Keratinocyte (primary cell): ENCODE measurements around the gene PLB1.

Experiments used
- EZH2 ChIP-seq: IDR thresholded peaks from one replicate; pipeline ENCODE4 v1.6.1; 2012; ENCODE audit warnings: inconsistent platforms, mild to moderate bottlenecking, low read length, moderate library complexity
- TF ChIP-seq, protein P1 (sequence below), 3 experiments: IDR thresholded peaks in 1 of 3; conservative IDR thresholded peaks in 1 of 3; optimal IDR thresholded peaks in 1 of 3; 2 replicates in 2 of 3; 3 replicates in 1 of 3; pipeline versions ENCODE3 to v1.5.1; 2011; ENCODE audit warnings: low read length in 3 of 3, mild to moderate bottlenecking in 3 of 3, moderate library complexity in 2 of 3, control low read depth in 1 of 3, inconsistent platforms in 1 of 3; ENCODE audit not compliant: insufficient read depth in 2 of 3; ENCODE audit errors: extremely low read depth in 1 of 3

DNA sequence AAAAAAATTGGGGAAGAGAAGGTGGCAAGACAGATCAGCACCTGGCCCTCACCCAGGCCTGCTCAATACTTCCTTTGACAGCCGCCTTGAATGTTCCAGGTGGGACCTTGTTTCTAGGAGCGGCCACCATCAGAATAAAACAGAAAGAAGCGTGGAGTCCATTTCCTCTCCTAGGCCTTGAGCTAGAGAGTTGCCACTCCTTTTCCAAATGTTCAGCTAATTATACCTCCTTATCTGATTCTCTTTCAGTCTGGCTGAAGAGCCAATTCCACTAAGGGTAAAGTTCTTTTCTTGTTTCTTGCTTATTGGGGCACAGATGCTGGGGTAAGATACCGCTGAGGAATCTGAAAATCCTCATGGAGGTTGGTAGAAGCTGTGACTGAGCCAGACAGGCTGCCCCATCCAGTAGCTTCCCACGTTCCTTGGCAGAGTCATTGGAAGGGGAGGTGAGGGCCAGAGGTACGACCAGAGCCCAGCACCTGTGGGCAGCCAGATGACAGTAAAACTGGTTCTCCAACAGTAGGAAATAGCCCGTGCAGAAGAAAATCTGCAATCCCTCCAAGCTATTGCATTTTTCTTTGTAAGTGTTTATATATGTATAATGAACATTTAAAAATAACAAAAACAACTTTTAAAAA lies 51.5 kb downstream of the PLB1 start:
- TF ChIP-seq EZH2 = no peak
- TF ChIP-seq, protein P1, sequence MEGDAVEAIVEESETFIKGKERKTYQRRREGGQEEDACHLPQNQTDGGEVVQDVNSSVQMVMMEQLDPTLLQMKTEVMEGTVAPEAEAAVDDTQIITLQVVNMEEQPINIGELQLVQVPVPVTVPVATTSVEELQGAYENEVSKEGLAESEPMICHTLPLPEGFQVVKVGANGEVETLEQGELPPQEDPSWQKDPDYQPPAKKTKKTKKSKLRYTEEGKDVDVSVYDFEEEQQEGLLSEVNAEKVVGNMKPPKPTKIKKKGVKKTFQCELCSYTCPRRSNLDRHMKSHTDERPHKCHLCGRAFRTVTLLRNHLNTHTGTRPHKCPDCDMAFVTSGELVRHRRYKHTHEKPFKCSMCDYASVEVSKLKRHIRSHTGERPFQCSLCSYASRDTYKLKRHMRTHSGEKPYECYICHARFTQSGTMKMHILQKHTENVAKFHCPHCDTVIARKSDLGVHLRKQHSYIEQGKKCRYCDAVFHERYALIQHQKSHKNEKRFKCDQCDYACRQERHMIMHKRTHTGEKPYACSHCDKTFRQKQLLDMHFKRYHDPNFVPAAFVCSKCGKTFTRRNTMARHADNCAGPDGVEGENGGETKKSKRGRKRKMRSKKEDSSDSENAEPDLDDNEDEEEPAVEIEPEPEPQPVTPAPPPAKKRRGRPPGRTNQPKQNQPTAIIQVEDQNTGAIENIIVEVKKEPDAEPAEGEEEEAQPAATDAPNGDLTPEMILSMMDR (optimal IDR thresholded peaks at IDR 0.05 in 1 of 3, IDR thresholded peaks at IDR 0.05 in 1 of 3, conservative IDR thresholded peaks at IDR 0.05 in 1 of 3; ENCODE audit: extremely low read depth in 1 of 3, insufficient read depth in 2 of 3, low read length in 3 of 3) = no peak
